ENCODE results near the gene ICAM2.

Gene ICAM2

DNA sequence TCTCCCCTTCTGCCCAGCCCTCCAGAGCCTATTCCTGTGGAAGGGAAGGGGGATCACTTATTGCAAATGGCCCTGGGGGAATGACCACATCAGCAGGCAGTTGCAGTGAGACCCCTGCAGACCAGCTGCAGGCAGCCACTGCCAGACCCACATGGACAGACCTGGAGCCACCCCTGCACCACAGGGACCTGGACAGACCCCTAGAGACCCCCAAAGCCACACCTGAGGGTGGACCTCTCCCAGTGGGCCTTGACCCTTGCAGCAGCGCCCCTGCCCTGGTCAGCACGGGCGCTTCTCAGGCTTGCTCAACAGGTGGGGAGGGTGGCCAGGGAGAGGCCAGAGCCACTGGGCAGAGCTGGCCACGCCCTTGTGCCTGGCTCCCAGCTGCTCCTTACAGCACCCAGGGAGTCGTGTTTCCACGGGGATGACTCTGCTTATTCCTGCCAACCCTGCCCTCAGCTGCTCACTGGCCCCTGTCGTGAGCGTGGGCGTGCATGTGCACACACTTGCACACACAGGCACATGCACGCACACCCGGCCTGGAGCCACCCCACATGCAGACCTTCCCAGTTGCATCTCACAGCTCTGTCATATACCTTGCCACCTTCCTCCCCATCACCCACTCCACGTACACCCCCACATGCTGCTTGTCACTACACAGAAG lies 46.4 kb downstream of the ICAM2 start:
- no peak for DNase-seq

- DNase-seq, result no peak
Observed at GRCh38 chr17:63973247-63973646, 47.2 kb downstream of the ICAM2 start.

- no peak for DNase-seq
Observed at GRCh38 chr17:63972796-63973195, 47.6 kb downstream of the ICAM2 start, which contains the start of gene SCN4A. TSS of gene SCN4A (minus strand) at chr17:63972918. CDS start at chr17:63972841, 77 bp downstream.

GRCh38 chr17:63969278-63969677 lies 51.2 kb downstream of the ICAM2 start:
- no peak for DNase-seq

DNA sequence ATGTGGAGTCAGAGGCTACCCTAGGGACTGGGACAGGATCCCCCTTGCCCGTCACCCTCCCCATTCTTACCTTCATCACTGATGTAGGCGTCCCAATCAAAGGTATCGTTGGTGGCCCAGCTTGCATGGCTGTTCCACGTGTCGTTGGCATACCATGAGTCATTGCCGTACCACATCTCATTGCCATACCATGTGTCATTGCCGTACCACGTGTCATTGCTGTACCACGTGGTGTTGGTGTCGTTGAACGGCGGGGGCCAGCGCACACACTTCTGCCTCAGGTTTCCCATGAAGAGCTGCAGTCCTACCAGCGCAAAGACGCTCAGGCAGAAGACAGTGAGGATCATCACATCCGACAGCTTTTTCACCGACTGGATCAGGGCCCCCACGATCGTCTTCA lies 52.5 kb downstream of the ICAM2 start:
- DNase-seq, result peak; percentile 39

DNA sequence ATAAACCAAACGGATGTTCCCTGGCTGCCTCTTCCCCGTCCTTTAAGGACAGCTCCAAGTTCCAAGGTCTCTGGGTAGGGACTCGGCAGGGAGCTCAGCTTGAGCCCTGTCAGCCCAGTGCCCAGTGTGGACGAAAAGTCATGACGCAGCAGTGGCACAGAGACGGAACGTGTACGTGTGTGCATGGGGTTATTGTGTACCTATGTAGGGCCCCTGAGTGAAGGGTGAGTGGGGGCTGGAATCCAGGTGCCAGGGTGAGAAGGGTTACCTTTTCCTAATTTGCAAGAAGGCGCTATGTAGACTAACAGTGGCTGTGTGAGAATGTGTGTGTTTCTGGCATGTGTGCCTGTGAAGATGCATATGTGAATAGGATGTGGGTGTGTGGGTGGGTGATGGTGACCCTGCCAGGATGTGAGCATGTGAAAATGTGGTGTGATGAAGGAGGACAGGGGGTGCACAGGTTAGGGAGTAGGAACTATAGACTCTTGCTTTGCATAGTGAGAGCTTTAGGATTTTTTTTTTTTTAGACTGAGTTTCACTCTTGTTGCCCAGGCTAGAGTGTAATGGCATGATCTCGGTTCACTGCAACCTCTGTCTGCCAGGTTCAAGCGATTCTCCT lies 53.7 kb downstream of the ICAM2 start:
- peak; percentile 34 for DNase-seq

- DNase-seq, result no peak
Observed at GRCh38 chr17:63963123-63963522, 57.3 kb downstream of the ICAM2 start.

DNA sequence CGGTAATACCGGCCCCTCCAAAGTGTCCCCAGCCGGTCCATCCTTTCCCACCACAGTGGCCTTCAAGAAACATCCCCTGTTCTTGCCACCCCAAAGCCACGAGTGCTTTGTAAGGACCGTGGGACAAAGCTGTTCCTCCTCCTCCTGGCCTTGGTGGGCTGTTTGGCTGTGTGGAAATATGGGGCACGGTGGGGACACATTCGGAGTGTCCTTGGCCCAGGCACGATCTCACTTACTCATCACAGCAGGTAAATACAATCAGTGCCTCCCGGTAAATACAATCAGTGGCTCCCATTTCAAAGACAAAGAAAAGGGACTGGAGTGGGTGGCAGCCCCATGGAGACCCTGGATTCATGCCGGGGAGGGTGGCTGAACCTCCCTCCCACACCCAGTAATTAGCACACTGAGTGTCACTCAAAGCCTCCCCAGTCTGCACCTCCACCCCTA lies 58.1 kb downstream of the ICAM2 start:
- no peak for DNase-seq

DNA sequence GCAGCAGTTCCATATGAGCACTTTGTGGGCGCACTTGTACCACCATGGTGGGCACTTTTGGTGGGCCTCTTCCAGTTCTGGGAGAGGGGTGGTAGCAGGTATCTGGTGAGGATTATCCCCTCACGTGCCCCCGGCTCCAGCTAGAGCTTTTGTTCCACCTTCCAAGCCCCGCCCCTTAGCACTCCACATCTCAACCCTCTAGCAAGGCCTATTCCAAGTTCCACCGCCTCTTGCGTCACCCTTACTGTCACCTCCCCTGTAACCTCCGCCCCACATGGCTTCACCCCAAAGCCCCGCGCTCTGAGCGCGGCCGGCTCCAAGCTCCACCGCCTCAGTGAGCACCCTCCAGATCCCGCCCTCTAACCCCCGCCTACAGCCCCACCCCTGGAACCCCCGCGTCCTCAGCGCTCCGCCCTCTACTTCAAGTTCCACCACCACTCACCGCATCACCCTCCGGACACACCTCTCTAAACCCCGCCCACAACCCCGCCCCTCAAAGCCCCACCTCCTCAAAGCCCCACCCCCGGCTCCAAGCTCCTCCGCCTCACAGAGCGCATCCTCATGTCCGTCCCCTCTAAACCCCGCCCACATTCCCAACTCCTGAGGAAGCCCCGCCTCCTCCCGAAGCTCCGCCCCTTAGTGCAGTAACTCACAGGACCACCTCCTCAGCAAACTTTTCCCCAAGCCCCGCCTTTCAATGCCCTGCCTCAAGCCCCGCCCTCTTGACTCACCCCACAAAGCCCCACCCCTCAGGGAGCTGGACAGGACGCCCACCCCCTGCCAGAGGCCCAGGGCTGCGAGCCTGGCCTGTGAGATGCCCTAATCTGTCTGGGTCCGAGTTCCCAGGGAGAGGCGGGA lies 58.8 kb downstream of the ICAM2 start:
- peak; percentile 26 for DNase-seq

GRCh38 chr17:63960430-63960829 lies 60.0 kb downstream of the ICAM2 start:
- DNase-seq, result no peak

DNA sequence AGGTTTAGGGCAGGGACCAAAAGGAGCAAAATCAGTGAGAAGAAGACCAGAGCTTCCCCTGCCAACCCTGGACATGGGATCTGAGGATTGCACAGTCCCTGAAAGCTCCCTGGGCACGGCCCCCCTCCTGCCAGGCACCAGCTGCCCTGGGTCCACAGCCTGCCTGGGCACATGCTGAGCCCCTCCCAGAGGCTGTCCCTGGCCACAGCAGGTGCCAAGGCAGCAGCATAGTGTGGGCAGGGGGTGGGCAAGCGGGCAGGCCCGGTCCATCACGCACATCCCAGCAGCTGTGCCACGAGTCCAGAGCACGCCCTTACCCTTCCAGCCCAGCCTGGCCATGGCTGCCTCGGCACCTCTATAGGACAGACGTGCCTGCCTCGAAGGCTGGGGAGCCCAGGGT lies 60.4 kb downstream of the ICAM2 start:
- DNase-seq, result no peak

- DNase-seq, result no peak
Observed at GRCh38 chr17:63956296-63956920, 64.0 kb downstream of the ICAM2 start.

GRCh38 chr17:63955791-63956190 lies 64.6 kb downstream of the ICAM2 start:
- no peak for DNase-seq

- no peak for DNase-seq
Observed at GRCh38 chr17:63955232-63955631, 65.2 kb downstream of the ICAM2 start.

DNA sequence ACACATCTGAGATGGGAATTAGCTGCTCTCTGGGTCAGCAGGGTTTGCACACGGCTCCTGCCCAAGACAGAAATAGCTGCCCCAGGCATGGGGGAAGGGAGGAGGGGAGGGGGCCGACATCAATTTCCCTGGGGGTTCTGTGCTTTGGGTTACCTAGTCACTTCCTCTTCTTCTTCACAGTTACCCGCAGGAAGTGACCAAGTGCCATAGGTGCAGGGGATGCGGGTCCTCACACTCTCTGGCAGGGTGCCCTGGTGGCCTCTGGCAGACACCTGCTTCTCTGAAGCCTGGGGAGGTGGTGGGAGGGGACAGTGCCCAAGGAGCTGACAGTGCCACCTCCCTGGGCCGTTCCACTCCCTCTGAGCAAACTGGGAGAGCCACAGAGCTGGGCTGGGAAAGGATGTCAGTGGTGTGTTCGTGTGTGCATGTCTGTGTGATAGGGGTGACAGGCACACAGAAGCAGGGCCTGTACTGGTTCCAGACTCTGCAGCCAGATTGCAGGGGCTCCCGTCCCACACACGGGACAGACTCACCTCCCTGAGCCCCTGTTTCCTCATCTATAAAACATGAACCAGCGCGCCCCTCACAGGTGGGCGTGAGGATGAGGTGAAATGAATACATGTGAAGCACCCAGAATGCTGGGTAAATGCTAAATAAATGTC lies 65.9 kb downstream of the ICAM2 start:
- DNase-seq, result peak; percentile 21

Data from activated naive CD4-positive, alpha-beta T cell treated with Interleukin-2 at 50 U/mL for 16 hours (primary cell).